HG03342 (cell line): ENCODE data around the gene ICAM4.
A peak's percentile ranks its signal among the peaks of the same experiment; 100 is the strongest.

Source experiments
- ATAC-seq: cut with Tn5 transposase; IDR thresholded peaks from one replicate; pipeline ENCODE4 v1.9.1; 2021; ENCODE audit warnings: mild to moderate bottlenecking, moderate library complexity; ENCODE audit not compliant: unreplicated experiment

The ICAM4 gene

DNA sequence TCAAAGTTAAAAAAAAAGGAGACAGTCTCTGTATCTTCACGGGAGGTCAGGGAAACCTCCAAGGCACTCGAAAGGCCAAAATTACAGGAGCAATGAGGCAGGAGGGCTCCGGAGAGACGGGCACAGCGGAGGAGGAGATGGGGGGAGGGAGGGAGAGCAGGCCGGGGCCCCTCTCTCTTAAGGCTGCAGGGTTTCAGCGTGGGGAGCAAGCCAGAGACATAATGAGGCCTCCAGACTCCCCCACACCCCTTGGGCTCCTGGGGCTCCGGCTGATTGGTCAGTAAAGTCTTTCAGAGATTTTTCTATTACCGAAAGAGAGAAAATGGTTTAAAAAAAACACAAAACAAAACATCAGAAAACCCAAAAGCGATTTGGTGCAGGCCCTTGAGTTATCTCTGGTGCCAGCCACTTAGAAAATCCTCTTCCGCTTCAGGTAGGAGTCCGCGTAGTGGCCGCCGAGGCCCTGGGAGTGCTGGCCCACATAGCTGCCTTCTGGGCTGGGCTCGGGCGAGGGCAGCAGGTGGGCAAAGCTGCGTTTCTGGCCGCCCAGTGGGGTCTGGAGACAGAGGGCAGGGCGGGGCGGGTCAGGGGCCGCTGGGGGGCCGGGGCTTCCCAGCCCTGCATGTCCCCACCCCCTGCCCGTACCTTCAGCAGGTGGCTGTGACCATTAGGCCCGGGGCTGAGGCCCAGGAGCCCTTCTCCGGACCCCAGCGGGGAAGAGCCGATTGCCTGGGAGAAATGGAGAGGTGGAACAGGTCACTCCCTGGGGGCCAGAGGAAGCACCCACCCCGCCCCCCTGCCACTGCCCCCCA is 30.5 kb downstream of the ICAM4 start:
- no peak for ATAC-seq

DNA sequence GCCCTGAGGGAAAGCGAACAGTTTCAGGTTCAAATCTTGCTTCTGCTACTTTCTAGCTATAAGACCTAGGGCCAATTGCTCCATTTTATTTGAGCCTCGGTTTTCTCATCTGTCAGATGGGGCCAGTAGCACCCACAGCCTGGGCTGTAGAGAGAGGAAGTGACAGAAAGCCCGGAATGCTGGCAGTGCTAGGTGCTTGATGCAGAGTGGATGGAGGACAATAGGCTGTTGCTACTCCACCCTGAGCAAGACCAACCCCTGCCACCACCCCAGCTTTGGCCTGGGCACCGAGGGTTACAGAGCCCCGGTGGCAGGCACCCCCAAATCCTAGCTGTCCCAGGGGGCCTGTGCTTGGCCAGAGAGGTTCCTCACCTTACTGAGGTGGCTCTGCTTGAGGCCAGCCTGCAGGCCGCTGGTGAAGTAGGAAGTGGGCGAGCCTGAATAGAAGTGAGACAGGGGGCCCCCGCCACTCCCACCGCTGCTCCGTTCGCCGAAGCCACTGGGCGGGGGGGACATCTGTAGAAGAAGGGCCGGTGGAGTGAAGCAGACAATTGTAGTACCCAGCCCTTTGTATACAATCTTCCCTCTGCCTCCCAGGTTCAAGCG is 31.2 kb downstream of the ICAM4 start:
- no peak for ATAC-seq

- no peak for ATAC-seq
Observed at GRCh38 chr19:10318807-10319682, 32.3 kb downstream of the ICAM4 start.

DNA sequence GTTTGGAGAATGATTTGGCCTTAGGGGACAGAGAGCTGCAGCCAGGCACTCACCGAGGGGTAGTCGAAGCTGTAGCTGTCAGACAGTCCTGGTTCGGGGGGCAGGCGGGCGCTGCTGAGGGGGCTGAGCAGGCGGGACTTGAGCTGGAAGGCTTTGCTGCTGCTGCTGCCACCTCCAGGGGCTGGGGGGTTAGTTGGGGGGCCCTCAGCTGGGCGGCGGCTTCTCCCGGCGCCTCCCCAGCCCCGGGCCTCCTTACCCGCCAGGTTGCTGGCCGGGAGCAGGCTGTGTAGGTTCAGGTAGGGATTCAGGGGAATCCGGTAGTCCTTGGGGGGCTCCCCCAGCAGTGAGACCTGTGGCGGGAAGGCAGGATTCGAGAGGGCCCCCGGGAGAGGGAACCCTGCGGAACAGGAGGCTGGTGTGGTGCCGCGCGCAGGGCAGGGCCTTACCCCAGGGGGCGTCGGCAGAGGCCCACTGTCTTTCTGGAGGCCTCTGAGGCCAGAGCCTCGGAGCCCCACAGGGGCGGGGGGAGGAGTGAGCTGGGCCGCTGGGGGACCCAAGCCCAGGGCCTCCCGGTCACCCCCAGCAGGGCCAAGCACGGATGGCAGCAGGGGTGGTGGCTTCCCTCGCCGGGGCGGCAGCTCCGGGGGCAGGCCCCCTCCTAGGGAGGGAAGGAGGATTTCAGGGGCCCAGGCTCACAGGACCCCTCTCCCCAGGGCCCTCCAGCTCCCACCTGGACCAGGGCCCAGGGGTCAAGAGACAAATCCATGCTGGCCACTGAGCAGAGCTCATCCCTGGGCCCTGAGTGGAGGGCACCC is 34.1 kb downstream of the ICAM4 start:
- no peak for ATAC-seq

- no peak for ATAC-seq
Observed at GRCh38 chr19:10321417-10321797, 34.7 kb downstream of the ICAM4 start.

DNA sequence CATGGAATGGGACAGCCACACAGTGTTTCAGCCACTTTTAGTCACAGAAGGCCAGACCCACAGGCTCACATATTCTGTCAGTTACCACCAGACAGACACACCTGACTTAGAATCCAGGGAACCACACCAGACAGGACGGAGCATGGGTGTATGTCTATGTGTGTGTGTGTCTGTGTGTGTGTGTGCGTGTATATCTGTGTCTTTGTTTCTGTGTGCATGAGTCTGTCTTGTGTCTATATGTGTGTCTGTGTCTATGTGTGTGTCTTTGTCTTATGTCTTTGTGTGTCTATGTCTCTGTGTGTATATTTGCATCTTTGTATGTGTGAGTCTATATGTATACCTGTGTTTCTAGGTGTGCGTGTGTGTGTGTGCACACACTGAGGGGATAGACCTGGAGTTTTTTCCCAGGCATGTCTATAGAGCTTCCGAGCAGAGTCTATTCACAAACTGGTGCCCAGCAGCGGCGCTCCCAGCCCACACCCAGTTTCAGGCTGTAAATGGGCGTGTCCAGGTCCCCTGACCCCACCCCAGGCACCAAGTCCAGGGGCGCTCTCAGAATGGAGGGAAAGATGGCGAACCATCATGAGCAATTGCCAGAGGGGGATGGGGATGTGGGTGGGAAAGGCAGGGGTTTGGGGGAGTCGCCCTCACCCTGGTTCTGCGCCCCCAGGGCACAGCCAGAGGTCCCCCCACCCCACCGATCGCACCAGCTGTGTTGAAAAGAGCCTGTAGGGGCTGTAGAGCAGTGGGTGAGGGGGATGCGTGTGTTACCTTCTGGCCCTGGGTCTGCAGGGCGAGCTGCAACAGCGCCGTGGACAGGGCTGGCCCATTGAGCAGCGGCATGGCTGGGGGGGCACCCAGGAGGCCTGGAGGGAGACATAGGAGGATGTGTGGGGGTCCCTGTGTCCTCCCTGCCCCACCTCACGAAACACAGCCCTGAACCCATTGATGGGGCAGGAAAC is 35.4 kb downstream of the ICAM4 start:
- no peak for ATAC-seq

DNA sequence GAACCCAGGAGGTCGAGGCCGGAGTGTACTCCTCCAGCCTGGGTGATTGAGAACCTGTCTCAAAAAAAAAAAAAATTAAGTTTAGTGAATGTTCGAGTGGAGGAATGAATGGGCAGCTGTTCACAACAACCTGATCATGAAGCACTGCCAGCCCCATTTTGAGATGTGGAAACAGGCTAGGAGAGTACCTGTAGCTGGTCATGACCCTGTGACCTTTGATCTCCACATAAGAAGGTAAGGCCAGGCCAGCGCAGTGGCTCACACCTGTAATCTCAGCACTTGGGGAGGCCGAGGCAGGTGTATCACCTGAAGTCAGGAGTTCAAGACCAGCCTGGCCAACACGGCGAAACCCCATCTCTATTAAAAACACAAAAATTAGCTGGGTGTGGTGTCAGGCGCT is 39.0 kb downstream of the ICAM4 start:
- ATAC-seq = no peak

GRCh38 chr19:10327793-10328192 is 41.0 kb downstream of the ICAM4 start:
- ATAC-seq = no peak

- ATAC-seq = no peak
Observed at GRCh38 chr19:10328558-10329429, 42.0 kb downstream of the ICAM4 start.

- no peak for ATAC-seq
Observed at GRCh38 chr19:10329555-10329954, 42.8 kb downstream of the ICAM4 start.

GRCh38 chr19:10332158-10332964 is 45.6 kb downstream of the ICAM4 start:
- peak; percentile 4 for ATAC-seq

DNA sequence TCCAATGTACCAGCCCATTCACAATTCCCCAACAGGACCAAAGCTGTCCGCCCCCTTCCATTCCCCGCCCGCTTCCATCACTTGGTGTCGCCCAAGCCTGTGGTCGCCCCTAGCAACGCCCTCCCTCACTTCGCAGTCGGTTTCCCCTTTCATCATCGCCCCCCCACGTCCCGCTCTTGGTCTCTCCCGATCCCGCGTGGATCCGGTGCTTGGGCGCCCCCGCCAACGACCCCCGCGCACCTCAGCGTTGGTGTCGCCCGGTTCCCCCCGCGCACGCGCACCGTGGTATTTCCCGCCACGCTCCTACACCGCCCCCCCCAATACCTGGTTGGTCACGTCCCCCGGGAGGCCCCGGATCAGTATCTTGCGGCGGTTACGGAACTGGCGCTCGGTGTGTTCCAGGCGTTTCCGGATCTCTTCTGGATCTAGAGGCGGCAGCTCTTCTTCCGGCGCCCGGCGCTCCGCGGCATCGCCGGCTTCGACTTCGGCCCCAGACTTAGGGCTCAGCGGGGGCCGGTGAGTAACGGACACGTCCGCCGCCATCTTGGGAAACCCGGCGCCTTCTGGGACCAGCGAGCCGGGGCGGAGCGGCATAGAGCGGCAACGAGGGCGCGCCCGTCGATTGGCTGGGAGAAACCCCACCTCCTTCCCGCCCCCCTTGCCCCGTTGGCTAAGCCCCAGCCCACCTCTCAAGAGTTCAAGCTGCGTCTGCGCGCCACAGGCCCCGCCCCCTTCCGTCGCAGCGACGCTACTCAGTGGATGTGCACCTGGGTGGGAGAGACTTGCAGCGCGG is 46.4 kb downstream of the ICAM4 start, which contains the start of gene RAVER1:
Gene RAVER1, minus strand, starts transcription at position 565 of the 793 bp plus-strand sequence. Its CDS starts 22 bp downstream, at position 543.
- ATAC-seq = peak; percentile 90

- no peak for ATAC-seq
Observed at GRCh38 chr19:10333758-10334587, 47.2 kb downstream of the ICAM4 start.

- ATAC-seq = no peak
Observed at GRCh38 chr19:10334588-10335351, 48.0 kb downstream of the ICAM4 start.

GRCh38 chr19:10335352-10335985 is 48.7 kb downstream of the ICAM4 start:
- no peak for ATAC-seq
